ENCODE measurements around the gene PICK1.
A peak's percentile ranks its signal among the peaks of the same experiment; 100 is the strongest.

DNA sequence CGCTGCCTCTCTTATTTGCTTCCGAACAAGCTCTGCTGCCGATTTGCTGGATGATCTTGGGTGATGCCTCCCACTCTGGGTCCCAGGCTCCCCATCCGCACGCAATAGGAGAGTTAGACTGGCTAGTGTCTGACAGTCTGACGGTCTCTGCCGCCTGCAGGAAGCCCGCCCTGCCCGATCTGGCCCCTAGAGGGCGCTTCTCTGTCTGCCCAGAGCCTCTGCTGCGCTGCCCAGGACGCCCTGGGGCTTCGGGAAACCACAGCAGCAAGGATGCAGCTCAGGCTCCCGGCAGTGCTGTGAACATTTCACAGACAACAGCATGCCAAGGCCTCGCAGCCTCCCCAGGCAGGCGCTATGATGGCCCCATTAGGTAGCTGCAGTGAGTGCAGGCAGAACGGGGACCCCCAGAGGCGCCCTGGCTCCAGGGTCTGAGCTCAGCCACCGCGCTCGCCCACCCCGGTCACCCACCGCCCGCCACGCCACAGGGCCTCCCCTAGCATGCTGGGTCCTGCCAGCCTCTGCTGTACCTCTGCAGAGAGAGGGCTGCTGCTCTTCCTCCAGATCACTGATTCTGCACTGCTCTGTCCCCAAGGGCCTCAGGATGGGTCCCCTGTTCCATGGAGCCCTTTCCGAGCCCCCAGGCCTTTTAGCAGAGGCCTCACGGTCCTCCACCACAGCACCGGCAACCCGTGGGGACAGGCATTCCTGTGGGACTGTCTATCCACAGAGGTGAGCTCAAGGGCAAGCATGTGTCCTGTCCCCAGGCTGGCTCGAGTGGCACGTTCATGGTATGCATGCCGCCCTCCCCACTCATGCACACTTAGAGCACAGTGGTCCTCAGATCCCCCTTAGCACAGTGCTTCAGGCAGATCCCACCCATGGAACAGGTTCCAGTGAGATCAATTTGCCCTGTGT, 57.5 kb downstream of the PICK1 start:
- TF ChIP-seq, protein P1, sequence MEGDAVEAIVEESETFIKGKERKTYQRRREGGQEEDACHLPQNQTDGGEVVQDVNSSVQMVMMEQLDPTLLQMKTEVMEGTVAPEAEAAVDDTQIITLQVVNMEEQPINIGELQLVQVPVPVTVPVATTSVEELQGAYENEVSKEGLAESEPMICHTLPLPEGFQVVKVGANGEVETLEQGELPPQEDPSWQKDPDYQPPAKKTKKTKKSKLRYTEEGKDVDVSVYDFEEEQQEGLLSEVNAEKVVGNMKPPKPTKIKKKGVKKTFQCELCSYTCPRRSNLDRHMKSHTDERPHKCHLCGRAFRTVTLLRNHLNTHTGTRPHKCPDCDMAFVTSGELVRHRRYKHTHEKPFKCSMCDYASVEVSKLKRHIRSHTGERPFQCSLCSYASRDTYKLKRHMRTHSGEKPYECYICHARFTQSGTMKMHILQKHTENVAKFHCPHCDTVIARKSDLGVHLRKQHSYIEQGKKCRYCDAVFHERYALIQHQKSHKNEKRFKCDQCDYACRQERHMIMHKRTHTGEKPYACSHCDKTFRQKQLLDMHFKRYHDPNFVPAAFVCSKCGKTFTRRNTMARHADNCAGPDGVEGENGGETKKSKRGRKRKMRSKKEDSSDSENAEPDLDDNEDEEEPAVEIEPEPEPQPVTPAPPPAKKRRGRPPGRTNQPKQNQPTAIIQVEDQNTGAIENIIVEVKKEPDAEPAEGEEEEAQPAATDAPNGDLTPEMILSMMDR (conservative IDR thresholded peaks at IDR 0.05; ENCODE audit: low read depth, low read length) = peak; percentile 96
- TF ChIP-seq POLR2A (IDR thresholded peaks at IDR 0.05; ENCODE audit: low read depth, low read length) = no peak
- TF ChIP-seq, protein P2, sequence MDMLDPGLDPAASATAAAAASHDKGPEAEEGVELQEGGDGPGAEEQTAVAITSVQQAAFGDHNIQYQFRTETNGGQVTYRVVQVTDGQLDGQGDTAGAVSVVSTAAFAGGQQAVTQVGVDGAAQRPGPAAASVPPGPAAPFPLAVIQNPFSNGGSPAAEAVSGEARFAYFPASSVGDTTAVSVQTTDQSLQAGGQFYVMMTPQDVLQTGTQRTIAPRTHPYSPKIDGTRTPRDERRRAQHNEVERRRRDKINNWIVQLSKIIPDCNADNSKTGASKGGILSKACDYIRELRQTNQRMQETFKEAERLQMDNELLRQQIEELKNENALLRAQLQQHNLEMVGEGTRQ (IDR thresholded peaks at IDR 0.05; ENCODE audit: low read depth, low read length) = no peak
- TF ChIP-seq RAD21 (IDR thresholded peaks at IDR 0.05; ENCODE audit: low read length) = peak; percentile 91
- no peak for TF ChIP-seq RCOR1 (IDR thresholded peaks at IDR 0.05; ENCODE audit: insufficient replicate concordance, low read length)
- TF ChIP-seq CEBPB (IDR thresholded peaks at IDR 0.05; ENCODE audit: low read depth, low read length) = no peak
- TF ChIP-seq SMC3 (IDR thresholded peaks at IDR 0.05; ENCODE audit: low read depth, low read length) = peak; percentile 86
- no peak for TF ChIP-seq MXI1 (IDR thresholded peaks at IDR 0.05; ENCODE audit: borderline replicate concordance, low read depth, low read length)
- TF ChIP-seq RFX5 (IDR thresholded peaks at IDR 0.05; ENCODE audit: low read depth, low read length) = no peak
- TF ChIP-seq MAZ (IDR thresholded peaks at IDR 0.05; ENCODE audit: borderline replicate concordance, low read depth, low read length) = peak; percentile 57; the same call in 1 of the 2 replicates
- TF ChIP-seq FOS (IDR thresholded peaks at IDR 0.05; ENCODE audit: low read depth, low read length) = no peak

Measured in IMR-90 (cell line).